ENCODE results near the gene FAM169A.
"Not testable (repeated sequence)": the region's sequence is repeated elsewhere in the genome, so short reads cannot be mapped to it uniquely, and the experiment has no call there.

FAM169A gene

DNA sequence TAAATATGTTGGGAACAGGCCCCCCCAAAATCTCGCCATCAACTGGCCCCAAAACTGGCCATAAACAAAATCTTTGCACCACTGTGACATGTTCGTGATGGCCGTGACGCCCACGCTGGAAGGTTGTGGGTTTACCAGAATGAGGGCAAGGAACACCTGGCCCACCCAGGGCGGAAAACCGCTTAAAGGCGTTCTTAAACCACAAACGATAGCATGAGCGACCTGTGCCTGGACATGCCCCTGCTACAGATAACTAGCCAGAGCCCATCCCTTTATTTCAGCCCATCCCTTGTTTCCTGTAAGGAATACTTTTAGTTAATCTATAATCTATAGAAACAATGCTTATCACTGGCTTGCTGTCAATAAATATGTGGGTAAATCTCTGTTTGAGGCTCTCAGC lies 3.2 kb upstream of the FAM169A start:
- DNase-seq (ENCODE audit: low spot score): not testable (repeated sequence)

GRCh38 chr5:74866596-74867162 lies 492 bp upstream of the FAM169A start:
- peak; percentile 86 for DNase-seq (ENCODE audit: low spot score)

DNA sequence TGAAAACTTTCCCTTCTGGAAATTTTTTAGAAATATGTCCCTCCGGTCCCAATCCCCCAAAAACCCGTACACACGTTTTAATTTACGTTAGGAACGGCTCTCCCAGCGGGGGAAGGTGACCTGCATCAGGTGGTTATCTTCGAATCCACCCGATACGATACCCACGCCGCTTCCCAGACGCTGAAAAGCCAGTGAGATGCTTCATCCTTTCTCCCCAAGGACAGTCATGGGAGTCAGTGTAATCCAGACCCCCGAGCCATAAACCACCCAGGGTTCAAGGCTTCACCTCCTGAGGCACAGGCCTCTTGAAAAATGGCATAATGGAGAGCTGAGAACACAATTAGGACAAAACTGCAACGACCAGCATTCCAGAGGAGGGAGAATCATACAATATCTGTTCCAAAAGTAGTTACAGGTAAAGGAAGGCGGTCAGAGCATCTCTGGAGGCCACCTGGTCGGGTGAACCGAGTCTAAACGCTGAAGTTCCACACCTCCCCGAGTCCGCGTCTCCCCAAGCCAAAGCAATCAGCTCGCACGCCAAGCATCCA lies 857 bp downstream of the FAM169A start:
- DNase-seq (ENCODE audit: low spot score): peak; percentile 57

DNA sequence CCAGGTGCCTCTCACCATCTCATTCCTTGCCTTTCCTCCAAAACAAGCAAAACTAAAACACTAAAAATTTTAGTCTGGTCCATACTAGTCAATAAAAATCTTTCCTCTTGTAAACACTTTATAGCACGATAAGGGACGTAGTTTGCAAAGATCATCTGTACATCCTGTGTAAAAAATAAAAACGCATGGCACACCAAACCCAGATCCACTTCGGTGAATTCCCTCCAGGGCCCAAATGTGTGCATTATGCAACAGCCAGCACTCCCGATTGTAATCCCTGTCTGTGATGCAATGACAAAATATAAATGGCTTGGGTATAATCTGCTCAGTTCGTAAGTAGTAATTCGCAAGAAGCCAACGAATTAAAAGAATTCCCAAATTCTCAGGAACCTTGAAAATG lies 1.4 kb downstream of the FAM169A start:
- DNase-seq (ENCODE audit: low spot score): peak; percentile 56

DNA sequence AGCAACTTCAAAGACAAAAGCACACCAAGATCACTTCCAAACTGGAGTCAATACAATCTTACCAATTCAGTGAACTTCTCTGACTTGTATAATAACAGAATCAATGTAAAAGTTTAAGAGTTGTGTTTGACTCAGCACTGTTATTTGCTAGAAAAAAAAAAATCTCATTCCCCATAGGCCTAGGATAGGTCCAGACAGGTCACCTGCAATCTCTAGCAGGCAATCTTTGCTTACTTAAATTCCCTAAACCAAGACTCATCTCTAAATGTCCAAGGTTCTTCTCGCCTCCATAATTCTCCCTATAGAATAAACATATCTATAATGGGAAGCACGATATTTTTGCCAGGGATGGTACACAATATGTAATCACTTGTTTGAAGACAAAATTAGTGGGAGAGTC lies 2.5 kb downstream of the FAM169A start:
- no peak for DNase-seq (ENCODE audit: low spot score)

GRCh38 chr5:74862221-74862620 lies 4.0 kb downstream of the FAM169A start:
- no peak for DNase-seq (ENCODE audit: low spot score)

DNA sequence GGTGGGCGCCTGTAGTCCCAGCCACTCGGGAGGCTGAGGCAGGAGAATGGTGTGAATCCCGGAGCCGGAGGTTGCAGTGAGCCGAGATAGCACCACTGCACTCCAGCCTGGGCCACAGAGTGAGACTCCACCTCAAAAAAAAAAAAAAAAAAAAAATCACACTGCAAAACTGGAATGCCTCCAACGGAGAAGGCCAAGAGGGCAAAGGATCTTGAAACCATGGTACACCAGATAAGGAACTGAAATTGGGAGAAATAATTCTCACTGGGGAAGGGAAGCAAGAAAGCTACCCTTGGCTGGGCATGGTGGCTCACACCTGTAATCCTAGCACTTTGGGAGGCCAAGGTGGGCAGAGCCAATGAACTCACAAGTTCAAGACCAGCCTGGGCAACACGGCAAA lies 9.2 kb downstream of the FAM169A start:
- DNase-seq (ENCODE audit: low spot score): not testable (repeated sequence)

GRCh38 chr5:74853256-74853655 lies 12.9 kb downstream of the FAM169A start:
- no peak for DNase-seq (ENCODE audit: low spot score)

DNA sequence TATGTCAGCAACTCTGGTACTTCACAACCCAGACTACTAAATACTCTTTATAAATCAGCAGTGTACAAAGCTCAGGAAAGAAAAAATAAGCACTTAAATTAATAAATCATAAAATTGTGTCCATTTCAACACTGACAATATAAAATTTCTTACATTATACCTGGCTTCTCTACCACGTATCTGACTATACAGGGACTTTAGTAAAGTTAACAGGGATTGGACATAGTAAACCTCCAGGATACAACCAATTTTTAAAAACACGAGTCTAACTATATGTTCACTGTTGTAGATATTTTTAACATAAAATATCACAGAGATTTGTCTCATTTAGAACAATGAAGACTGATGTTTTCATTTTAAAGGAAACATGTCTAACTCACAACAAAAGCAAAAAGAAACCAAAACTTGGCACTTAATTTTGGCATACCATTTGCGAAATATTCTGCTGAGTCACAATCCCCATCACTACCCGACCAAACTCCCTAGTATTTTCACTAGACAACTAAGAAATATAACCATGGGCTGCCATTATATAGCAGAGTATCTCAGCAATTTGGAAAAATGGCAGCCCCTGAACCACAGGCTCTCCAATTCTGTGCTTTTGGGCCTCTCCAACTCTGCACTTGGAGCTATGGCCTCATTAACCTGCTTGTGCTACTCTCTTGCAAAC lies 14.4 kb downstream of the FAM169A start:
- DNase-seq (ENCODE audit: low spot score): no peak

GRCh38 chr5:74850789-74851425 lies 15.3 kb downstream of the FAM169A start:
- no peak for DNase-seq (ENCODE audit: low spot score)

- peak; percentile 49 for DNase-seq (ENCODE audit: low spot score)
Measured at GRCh38 chr5:74850030-74850429, 16.2 kb downstream of the FAM169A start.

DNA sequence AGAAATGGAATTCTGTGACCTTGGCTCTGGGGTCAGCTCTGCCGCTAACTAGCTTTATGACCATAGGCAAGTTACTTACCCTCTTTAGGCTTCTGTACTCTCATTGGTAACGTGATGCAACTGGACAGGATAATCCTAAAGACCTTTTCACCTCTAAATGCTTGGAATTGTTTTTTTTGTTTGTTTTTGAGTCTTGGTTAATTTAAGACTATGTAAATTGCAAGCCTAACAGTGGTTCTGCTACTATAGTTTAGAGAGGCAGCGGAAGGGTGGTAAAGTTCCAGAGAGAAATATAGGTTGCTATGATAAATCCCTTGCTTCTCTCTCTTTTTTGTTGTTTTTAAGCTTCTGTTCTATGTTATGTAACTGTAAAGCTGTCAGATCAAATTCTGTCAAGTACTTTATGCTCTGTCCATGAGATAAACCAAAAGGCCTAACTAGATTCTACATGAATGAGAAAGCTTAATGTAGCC lies 17.6 kb downstream of the FAM169A start:
- DNase-seq (ENCODE audit: low spot score): peak; percentile 71

DNA sequence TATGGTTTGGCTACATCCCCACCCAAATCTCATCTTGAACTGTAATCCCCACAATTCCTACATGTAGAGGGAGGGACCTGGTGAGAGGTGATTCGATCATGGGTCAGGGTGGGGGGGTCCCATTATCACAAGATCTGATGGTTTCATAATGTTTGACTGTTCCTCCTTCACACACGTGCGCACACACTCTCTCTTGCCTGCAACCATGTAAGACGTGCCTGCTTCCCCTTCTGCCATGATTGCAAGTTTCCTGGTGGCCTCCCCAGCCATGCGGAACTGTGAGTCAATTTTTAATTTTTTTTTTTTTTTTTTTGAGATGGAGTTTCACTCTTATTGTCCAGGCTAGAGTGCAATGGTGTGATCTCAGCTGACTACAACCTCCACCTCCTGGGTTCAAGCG lies 27.0 kb downstream of the FAM169A start:
- no peak for DNase-seq (ENCODE audit: low spot score)

GRCh38 chr5:74838262-74838661 lies 27.9 kb downstream of the FAM169A start:
- no peak for DNase-seq (ENCODE audit: low spot score)

- DNase-seq (ENCODE audit: low spot score): no peak
Measured at GRCh38 chr5:74837115-74837514, 29.1 kb downstream of the FAM169A start.

DNA sequence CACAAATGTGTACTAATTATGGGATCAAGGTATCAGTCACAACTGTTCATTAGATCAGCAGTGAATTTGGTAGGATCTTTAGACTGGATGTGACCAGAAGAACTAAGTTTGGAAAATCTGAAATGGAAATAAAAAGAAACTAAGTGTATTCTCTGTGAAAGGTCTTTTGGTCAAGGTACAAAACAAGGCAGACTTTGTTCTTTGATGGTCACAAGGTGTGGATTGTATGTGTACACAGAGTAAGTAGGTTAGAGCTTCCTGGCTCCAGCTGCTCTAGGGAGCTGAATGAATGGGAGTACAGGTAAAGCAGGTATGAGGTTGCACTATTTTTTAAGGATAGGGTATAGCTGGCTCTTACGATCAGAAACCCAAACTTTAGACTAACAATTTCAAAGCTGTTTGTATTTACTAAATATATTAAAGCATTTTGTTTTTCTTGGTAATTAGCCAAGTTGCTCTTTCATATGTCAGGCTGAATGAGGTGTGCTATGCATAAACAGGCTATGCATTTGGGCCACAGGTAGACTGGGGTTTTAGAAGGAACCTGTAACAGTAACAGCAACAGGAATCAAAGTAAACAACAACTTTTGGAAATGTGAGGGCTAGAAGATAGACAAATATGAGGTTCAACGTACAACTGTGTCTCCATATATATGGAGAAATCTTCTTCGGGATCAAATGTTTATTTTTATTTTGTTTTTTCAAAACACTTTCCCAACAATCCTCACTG lies 32.5 kb downstream of the FAM169A start:
- no peak for DNase-seq (ENCODE audit: low spot score)

DNA sequence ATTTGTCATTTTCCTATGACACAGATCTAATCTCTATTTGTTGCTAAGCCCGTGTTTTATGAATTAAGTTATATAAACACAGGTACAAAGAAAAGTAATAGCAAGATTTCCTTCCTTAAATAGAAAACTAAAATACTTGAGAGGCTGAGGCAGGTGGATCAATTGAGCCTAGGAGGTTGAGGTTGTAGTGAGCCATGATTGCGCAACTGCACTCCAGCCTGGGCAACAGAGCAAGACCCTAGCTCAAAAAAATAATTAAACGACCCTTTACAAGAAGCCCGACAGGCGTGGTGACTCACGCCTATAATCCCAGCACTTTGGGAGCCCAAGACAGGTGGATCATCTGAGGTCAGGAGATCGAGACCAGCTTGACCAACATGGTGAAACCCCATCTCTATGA lies 36.8 kb downstream of the FAM169A start:
- no peak for DNase-seq (ENCODE audit: low spot score)

GRCh38 chr5:74822288-74822687 lies 43.9 kb downstream of the FAM169A start:
- DNase-seq (ENCODE audit: low spot score): no peak

DNA sequence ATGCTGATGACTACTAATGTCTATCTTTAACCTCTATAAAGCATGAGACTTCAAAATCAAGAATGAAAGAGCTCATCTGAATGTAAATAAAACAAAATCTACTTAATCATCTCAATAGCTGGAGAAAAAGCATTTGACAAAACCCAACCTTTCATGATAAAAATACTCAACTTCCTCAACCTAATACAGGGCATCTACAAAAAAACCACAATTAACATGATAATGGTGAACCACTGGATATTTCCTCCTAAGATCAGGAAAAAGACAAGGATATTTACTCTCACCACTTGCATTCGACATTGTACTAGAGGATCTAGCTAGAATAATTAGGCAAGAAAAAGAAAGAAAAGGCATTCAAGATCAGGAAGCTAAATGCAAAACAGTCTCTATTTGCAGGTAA lies 49.3 kb downstream of the FAM169A start:
- DNase-seq (ENCODE audit: low spot score): no peak

GRCh38 chr5:74810915-74811314 lies 55.3 kb downstream of the FAM169A start:
- no peak for DNase-seq (ENCODE audit: low spot score)

DNA sequence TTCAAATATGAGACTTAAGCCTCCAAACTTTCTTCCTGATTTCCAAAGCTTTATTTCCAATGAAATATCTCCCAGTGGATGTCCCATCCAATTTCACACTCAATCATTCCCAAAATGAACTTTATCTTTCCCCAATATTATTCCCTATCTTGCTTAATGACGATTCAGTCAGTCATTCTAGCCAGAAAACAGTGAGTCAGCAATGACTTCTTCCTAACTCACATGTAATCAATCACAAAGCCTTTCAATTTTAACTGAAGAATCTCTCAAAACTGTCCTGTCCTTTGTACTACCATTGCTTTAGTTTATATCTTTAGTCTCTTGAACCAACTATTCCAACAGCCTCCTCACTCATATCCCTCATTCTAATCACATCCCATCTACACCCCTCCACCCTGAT lies 64.2 kb downstream of the FAM169A start:
- no peak for DNase-seq (ENCODE audit: low spot score)

- DNase-seq (ENCODE audit: low spot score): no peak
Measured at GRCh38 chr5:74801197-74801596, 65.0 kb downstream of the FAM169A start.

Data from cerebellar cortex (tissue), 1 donor.